SK-N-MC (cell line): ENCODE measurements around the gene ZC2HC1C.

Source experiments
- DNase-seq: peaks from one replicate; pipeline ENCODE4 v3.0.0-alpha.2; 2011; ENCODE audit warnings: low read depth, low spot score
- H3K27ac ChIP-seq: fragments of 200-600 bp; sonication (generic); 2 replicates; pipeline ENCODE4 v1.5.1; 2016; ENCODE audit warnings: mixed run types
- H3K36me3 ChIP-seq: fragments of 200-600 bp; sonication (generic); 2 replicates; pipeline ENCODE4 v1.6.1; 2017; ENCODE audit warnings: antibody characterized with exemption, low read length, mixed read lengths; ENCODE audit not compliant: insufficient read depth
- H3K4me3 ChIP-seq: fragments of 200-600 bp; sonication (generic); 2 replicates; pipeline ENCODE4 v1.5.1; 2016
- H3K9ac ChIP-seq: fragments of 200-600 bp; sonication (generic); 2 replicates; pipeline ENCODE4 v1.8.0; 2017; ENCODE audit warnings: mixed run types, mixed read lengths; ENCODE audit not compliant: insufficient read length
- H3K9me3 ChIP-seq: fragments of 200-600 bp; sonication (generic); 2 replicates; pipeline ENCODE4 v1.6.1; 2017; ENCODE audit warnings: low read depth, mild to moderate bottlenecking, antibody characterized with exemption, low read length, moderate library complexity, mixed read lengths
- EZH2 ChIP-seq: fragments of 200-600 bp; sonication (generic); IDR thresholded peaks from one replicate; pipeline ENCODE4 v1.6.1; 2017; ENCODE audit warnings: antibody characterized with exemption
- FOXP2 ChIP-seq: optimal IDR thresholded peaks from 2 replicates; pipeline ENCODE3; 2011; ENCODE audit warnings: mild to moderate bottlenecking, moderate library complexity; ENCODE audit not compliant: insufficient read depth; ENCODE audit errors: extremely low read length, control extremely low read depth
- POLR2AphosphoS5 ChIP-seq: IDR thresholded peaks from 2 replicates; pipeline ENCODE4 v1.6.1; 2012; ENCODE audit warnings: mild to moderate bottlenecking, low read depth, low read length, borderline replicate concordance

ZC2HC1C gene, protein sequence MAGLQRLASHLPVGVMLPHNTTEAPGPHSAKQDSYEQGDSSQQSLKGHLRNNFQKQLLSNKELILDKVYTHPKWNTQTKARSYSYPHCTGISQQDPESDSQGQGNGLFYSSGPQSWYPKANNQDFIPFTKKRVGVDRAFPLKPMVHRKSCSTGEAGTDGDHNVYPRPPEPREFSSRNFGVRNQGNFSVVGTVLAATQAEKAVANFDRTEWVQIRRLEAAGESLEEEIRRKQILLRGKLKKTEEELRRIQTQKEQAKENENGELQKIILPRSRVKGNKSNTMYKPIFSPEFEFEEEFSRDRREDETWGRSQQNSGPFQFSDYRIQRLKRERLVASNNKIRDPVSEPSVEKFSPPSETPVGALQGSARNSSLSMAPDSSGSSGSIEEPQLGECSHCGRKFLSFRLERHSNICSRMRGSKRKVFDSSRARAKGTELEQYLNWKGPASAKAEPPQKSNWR

DNA sequence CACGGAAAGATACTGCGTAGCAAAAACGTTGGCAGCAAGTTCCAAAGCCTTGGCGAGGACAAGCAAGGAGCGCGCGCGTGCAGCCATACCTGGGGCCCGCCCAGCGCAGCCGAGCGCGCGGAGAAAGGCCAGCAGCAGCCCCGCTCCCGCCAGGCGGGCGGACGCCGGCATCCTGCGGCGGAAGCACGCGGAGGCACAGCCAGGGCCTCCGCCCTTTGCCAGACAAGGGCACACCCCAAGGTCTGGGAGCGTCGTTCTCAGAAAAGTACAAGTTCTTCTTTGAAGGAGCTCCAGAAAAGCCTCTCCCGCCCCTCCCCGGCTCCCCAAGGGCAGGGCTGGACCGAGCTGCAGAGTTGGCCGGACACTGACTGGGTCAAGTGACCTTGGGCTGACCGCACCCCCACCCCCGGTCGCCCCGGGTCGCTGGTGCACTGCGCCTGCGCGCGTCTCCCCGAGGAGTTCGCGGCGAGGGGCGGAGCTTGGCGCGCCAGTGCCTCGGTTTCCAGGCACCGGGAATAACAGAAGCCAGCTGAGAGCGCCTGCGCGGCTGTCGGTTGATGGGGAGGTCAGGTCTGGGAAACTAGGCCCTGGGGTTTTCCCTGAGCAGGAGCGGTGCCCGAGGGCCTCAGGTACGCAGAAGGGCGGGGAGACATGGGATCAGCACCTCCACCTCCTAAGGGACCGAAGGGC lies at the start of gene ZC2HC1C:
TSS of gene ZC2HC1C (plus strand) at position 521 of the 690 bp plus-strand sequence. CDS start 933 bp downstream, outside the sequence.
- H3K9ac ChIP-seq = peak within 1 kb of the TSS; percentile 91
- no peak for TF ChIP-seq EZH2
- TF ChIP-seq FOXP2 = peak; percentile 17
- peak within 1 kb of the TSS; percentile 89 for H3K27ac ChIP-seq
- no peak for DNase-seq
- no peaks in the 10 kb centered on the region for H3K9me3 ChIP-seq
- H3K4me3 ChIP-seq = peak within 1 kb of the TSS; percentile 89
- no peaks in the 10 kb centered on the region for H3K36me3 ChIP-seq

DNA sequence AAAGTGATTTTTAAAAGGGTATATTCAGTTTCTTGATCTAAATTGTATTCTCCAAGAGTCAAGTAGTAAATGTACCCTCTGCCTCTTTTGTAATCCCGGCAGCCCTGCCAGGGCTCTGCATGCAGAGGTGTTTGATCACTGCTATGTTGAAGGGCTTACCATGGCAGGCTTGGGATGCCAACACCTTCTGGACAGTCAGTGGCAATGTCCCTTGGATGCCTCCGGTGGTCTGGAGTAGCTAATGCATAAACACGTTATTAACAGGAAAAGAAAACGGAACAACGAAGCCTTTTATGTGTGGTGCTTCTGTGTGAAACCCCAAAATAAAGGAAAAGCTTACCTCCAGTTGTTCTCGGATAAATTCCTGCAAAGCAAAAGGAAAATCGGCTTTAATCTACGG lies 46.8 kb upstream of the ZC2HC1C start:
- no peak overlapping the region for H3K9ac ChIP-seq
- H3K36me3 ChIP-seq = no peaks in the 10 kb centered on the region
- no peaks in the 10 kb centered on the region for H3K9me3 ChIP-seq
- no peak overlapping the region for H3K27ac ChIP-seq
- H3K4me3 ChIP-seq = no peak overlapping the region
- no peak for TF ChIP-seq EZH2
- no peak for TF ChIP-seq POLR2AphosphoS5
- TF ChIP-seq FOXP2 = no peak
- DNase-seq = no peak

DNA sequence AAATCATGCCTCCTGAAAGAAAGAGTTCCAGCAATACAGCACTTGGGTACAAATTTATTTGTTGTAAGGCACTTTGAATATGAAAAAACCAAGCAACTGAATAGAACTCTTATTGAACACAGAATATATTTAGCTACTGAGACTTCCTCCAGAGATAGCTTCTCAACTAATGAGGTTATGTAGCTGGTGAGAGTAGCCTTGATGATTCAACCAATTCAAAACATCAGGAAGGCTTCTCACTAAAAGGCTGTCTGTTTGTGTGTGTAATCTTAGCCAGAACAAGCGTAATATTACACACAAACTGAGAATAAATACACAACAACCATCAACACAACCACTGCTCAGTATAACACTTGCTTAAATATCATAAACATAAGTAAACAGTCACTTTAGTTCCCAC lies 46.3 kb upstream of the ZC2HC1C start:
- Histone ChIP-seq H3K36me3 (no peaks in the 10 kb centered on the region), H3K9me3 (no peaks in the 10 kb centered on the region), H3K4me3 (no peak overlapping the region), H3K27ac (no peak overlapping the region), H3K9ac (no peak overlapping the region)
- DNase-seq = no peak
- TF ChIP-seq POLR2AphosphoS5 (no peak), EZH2 (no peak), FOXP2 (no peak)

GRCh38 chr14:75025082-75025481 lies 44.4 kb upstream of the ZC2HC1C start:
- TF ChIP-seq EZH2 (no peak), FOXP2 (no peak), POLR2AphosphoS5 (no peak)
- Histone ChIP-seq H3K27ac (no peak overlapping the region), H3K36me3 (no peaks in the 10 kb centered on the region)

DNA sequence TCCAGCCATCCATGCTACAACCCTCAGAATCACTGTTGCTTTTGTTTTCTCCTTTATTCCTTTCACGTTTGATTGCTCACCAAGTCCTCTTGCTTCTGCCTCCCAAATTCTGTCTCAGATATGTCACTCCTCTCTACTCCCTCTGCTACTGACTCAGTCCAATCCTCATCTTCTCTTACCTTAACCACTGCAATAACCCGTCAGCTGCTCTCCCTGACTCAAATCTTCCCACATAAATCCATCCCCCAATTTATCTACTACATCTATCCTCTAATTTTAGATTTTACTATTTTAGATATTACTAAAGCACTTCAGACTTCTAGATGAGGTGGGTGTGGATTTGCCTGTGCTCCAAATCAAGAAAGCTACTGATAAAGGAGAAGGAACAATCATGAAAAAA lies 43.6 kb upstream of the ZC2HC1C start:
- no peaks in the 10 kb centered on the region for H3K36me3 ChIP-seq
- TF ChIP-seq FOXP2 (no peak), POLR2AphosphoS5 (no peak), EZH2 (no peak)
- no peak for DNase-seq
- no peak overlapping the region for H3K27ac ChIP-seq
- H3K9ac ChIP-seq = no peak overlapping the region
- no peak overlapping the region for H3K4me3 ChIP-seq
- H3K9me3 ChIP-seq = no peaks in the 10 kb centered on the region

More at GRCh38 chr14:75025082-75025481, 44.4 kb upstream of the ZC2HC1C start:
- Histone ChIP-seq H3K9ac (no peak overlapping the region), H3K9me3 (no peaks in the 10 kb centered on the region), H3K4me3 (no peak overlapping the region)
- no peak for DNase-seq

GRCh38 chr14:75030147-75030546 lies 39.3 kb upstream of the ZC2HC1C start:
- H3K4me3 ChIP-seq = no peak overlapping the region
- H3K9ac ChIP-seq = no peak overlapping the region
- no peak for DNase-seq
- TF ChIP-seq FOXP2 (no peak), EZH2 (no peak), POLR2AphosphoS5 (no peak)
- H3K27ac ChIP-seq = no peak overlapping the region
- H3K9me3 ChIP-seq = no peaks in the 10 kb centered on the region
- H3K36me3 ChIP-seq = no peaks in the 10 kb centered on the region

DNA sequence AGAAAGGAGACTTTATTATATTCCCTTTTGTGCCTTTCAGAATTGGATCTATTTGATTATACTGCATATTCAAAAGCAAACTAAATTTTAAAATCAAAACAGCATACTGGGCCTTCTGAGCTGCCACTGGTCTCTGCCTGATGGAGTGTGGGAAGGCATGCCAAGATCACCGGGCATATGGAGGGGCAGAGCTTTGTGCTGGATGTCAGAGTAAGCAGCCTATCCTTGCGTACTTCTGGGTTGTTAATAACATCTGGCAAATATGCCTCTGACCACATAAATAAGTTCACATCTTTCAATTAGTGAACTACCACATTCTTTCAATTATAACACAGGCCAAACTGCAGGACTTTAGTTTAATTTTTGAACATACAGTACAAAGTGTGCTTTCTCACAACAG lies 36.5 kb upstream of the ZC2HC1C start:
- Histone ChIP-seq H3K4me3 (no peak overlapping the region), H3K27ac (no peak overlapping the region), H3K36me3 (no peaks in the 10 kb centered on the region), H3K9me3 (no peaks in the 10 kb centered on the region), H3K9ac (no peak overlapping the region)
- no peak for DNase-seq
- no peak for TF ChIP-seq EZH2
- no peak for TF ChIP-seq POLR2AphosphoS5
- TF ChIP-seq FOXP2 = no peak

DNA sequence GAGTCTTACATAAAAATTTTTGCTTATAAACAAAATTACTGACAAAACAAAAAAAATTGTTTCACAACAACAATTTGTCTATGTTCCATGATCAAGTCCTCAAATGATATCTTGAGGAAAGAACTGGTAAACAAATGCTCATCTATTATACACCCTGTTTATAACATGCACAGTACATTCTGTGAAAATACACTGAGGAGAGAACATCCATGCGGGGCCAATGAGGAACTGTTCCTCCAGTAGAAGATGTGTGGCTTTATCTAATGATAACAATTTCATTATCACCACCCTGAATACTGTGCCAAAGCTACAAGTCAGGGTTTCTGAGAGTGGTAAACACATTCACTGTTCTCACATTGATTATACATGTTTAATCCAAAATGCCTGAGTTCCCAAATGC lies 28.9 kb upstream of the ZC2HC1C start:
- no peaks in the 10 kb centered on the region for H3K9me3 ChIP-seq
- H3K36me3 ChIP-seq = no peaks in the 10 kb centered on the region
- no peak overlapping the region for H3K9ac ChIP-seq
- no peak overlapping the region for H3K27ac ChIP-seq
- no peak overlapping the region for H3K4me3 ChIP-seq
- TF ChIP-seq EZH2 = no peak
- no peak for TF ChIP-seq FOXP2
- TF ChIP-seq POLR2AphosphoS5 = no peak
- DNase-seq = no peak
